Smooth muscle cell of the pulmonary artery (primary cell): ENCODE results near the gene IL13RA2. TPM values are rescaled to one million over a fixed set of nuclear protein-coding genes. Genes with fewer than 3 reads are reported as not detected.

ENCODE experiments used
- total RNA-seq: library from RNA; depleted of rRNA; stranded (reverse); fragments of >200 nt; gene quantifications from 2 replicates; pipeline ENCODE4 v1.2.3, GENCODE V29; 2014

IL13RA2 gene, protein sequence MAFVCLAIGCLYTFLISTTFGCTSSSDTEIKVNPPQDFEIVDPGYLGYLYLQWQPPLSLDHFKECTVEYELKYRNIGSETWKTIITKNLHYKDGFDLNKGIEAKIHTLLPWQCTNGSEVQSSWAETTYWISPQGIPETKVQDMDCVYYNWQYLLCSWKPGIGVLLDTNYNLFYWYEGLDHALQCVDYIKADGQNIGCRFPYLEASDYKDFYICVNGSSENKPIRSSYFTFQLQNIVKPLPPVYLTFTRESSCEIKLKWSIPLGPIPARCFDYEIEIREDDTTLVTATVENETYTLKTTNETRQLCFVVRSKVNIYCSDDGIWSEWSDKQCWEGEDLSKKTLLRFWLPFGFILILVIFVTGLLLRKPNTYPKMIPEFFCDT
- 102 and 123 TPM in 2 replicates for total RNA-seq

DNA sequence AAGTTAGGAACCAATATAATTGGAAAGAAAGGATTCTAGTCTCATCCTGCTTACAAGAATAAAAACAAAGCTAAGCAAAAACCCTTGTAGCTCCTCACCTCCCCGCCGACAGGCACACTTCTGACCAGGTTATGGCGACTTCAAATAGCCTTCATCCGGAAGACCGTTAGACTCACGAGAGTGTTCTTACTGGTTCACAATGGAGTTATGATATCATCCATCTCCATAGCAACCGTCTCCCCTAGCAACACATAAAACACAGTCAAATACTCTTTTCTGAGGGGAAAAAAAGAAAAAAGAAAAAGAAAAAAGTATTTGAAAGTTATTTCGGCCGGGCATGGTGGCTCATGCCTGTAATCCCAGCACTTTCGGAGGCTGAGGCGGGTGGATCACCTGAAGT, at the start of gene IL13RA2:
Gene IL13RA2 (minus strand): TSS at position 162 of the 400 bp plus-strand sequence. CDS start 347 bp downstream, outside the sequence.

Other genes starting within 250 kb of the IL13RA2 start
- not detected in 2 replicates for gene RBMXL3, start 171.8 kb upstream of the IL13RA2 start, total RNA-seq
- 10.9 and 11.7 TPM in 2 replicates for gene LRCH2, start 216.5 kb upstream of the IL13RA2 start, total RNA-seq